K562 (cell line): ENCODE measurements around the gene RNU1-2. TPM values are rescaled to one million over a fixed set of nuclear protein-coding genes. Genes with fewer than 3 reads are reported as not detected.
"Not testable (repeated sequence)": the region's sequence is repeated elsewhere in the genome, so short reads cannot be mapped to it uniquely, and the experiment has no call there.

Source experiments
- ATAC-seq: fragments of 200-7000 bp; cut with Tn5 transposase; 3 replicates; pipeline ENCODE4 v1.9.1; 2020; ENCODE audit warnings: moderate library complexity
- BruUV-seq: library from RNA; stranded (reverse); fragments of 400-500 nt; replicated peaks from 2 replicates; lab custom pipeline; 2021; lab: Mats Ljungman, UMichigan
- CTCF ChIA-PET: fragments of 300-600 bp; formaldehyde crosslinking; extraction: SDS; loops from one replicate; lab custom pipeline; 2021; ENCODE audit warnings: low intra/inter-chr PET ratio; lab: Yijun Ruan, JAX
- POLR2A ChIA-PET: fragments of 300-600, 350-650 bp; sonication (Branson Sonifier 250); formaldehyde crosslinking; extraction: SDS; loops from one replicate; lab custom pipeline; 2021; ENCODE audit warnings: antibody characterized with exemption, inconsistent platforms; lab: Yijun Ruan, JAX
- DNase-seq, 4 experiments: peaks; one replicate each; pipeline versions ENCODE4 v3.0.0 to v3.0.0-alpha.2; 2011 to 2018; ENCODE audit warnings: low spot score in 3 of 4, mixed read lengths in 3 of 4; ENCODE audit errors: extremely low read depth in 1 of 4
- FAIRE-seq: peaks from 2 replicates; lab custom pipeline; 2011; peaks lifted over from hg19 to GRCh38; lab: Jason Lieb, UNC
- H2AFZ ChIP-seq: 2 replicates; pipeline ENCODE4 v1.6.0; 2011; ENCODE audit warnings: low read depth, low read length, control low read depth, inconsistent platforms
- H3K27ac ChIP-seq: fragments of 200-600 bp; 3 replicates; pipeline ENCODE4 v1.8.0; 2011; ENCODE audit warnings: low read depth, mild to moderate bottlenecking, control low read depth, inconsistent platforms, low read length, moderate library complexity, mixed read lengths; ENCODE audit errors: extremely low read depth
- H3K27me3 ChIP-seq, 2 experiments: fragments of 300-600 bp in 1 of 2; 2 replicates in 1 of 2; 3 replicates in 1 of 2; pipeline versions ENCODE4 v1.6.0 to v1.8.0; 2011; ENCODE audit warnings: inconsistent platforms in 2 of 2, low read length in 2 of 2, mild to moderate bottlenecking in 1 of 2, mixed read lengths in 1 of 2, moderate library complexity in 1 of 2; ENCODE audit not compliant: control insufficient read depth in 2 of 2, insufficient read depth in 2 of 2
- H3K36me3 ChIP-seq: fragments of 300-600 bp; 3 replicates; pipeline ENCODE4 v1.8.0; 2011; ENCODE audit warnings: mild to moderate bottlenecking, low read length, inconsistent platforms; ENCODE audit not compliant: control insufficient read depth, insufficient read depth
- H3K4me1 ChIP-seq, 2 experiments: fragments of 200-600 bp in 1 of 2; replicated peaks in 1 of 2; 2 replicates in 1 of 2; 3 replicates in 1 of 2; pipeline versions ENCODE4 v1.5.1 to v1.8.0; 2011; ENCODE audit warnings: inconsistent platforms in 2 of 2, low read length in 2 of 2, mild to moderate bottlenecking in 1 of 2, mixed read lengths in 1 of 2, moderate library complexity in 1 of 2; ENCODE audit not compliant: control insufficient read depth in 2 of 2, insufficient read depth in 2 of 2
- H3K4me2 ChIP-seq: 2 replicates; pipeline ENCODE4 v1.6.1; 2011; ENCODE audit warnings: low read length, control low read depth, inconsistent platforms, mixed read lengths; ENCODE audit not compliant: insufficient read depth
- H3K4me3 ChIP-seq: fragments of 200-600 bp; sonication (generic), shearing (Covaris generic); 2 replicates; pipeline ENCODE4 v1.5.1; 2016; ENCODE audit warnings: control low read depth, inconsistent platforms
- H3K79me2 ChIP-seq: fragments of 200-600 bp; 3 replicates; pipeline ENCODE4 v1.8.0; 2011; ENCODE audit warnings: low read length, inconsistent platforms; ENCODE audit not compliant: control insufficient read depth, insufficient read depth
- H3K9ac ChIP-seq, 2 experiments: 2 replicates each; pipeline versions ENCODE4 v1.6.0 to v1.6.1; 2011; ENCODE audit warnings: low read depth in 2 of 2, low read length in 2 of 2, control low read depth in 1 of 2, inconsistent platforms in 1 of 2, mild to moderate bottlenecking in 1 of 2, mixed read lengths in 1 of 2; ENCODE audit not compliant: insufficient read depth in 1 of 2
- H3K9me1 ChIP-seq: one replicate; pipeline ENCODE4 v1.6.0; 2011; ENCODE audit warnings: inconsistent platforms, mild to moderate bottlenecking, low read length, moderate library complexity; ENCODE audit not compliant: control insufficient read depth, insufficient read depth
- H3K9me3 ChIP-seq: replicated peaks from 2 replicates; pipeline ENCODE4 v1.5.1; 2011; ENCODE audit warnings: low read depth, low read length, inconsistent platforms; ENCODE audit not compliant: control insufficient read depth, insufficient read depth
- H4K20me1 ChIP-seq: replicated peaks from 2 replicates; pipeline ENCODE4 v1.6.1; 2011; ENCODE audit warnings: low read length, inconsistent platforms, mixed read lengths; ENCODE audit not compliant: control insufficient read depth, insufficient read depth
- ZFP36 ChIP-seq: fragments of 150-350 bp; IDR thresholded peaks from 2 replicates; pipeline ENCODE4 v1.6.1; 2018; ENCODE audit warnings: low read length, low read depth; ENCODE audit not compliant: partially characterized antibody
- ZNF766 ChIP-seq: fragments of 200-800 bp; sonication (Bioruptor generic); conservative IDR thresholded peaks from 2 replicates; pipeline ENCODE4 v1.6.1; 2016; ENCODE audit warnings: missing genetic modification characterization, missing compliant biosample characterization
- WGBS: fragments of 100-300 bp; shearing (Covaris generic); methylation state at CpG from one replicate; pipeline ENCODE4 v1.1.6; 2016; ENCODE audit warnings: low coverage, mixed read lengths; ENCODE audit not compliant: insufficient coverage; ENCODE audit errors: missing lambda C conversion rate; 5-methylcytosine and 5-hydroxymethylcytosine counted together
- in situ Hi-C: fragments of 300-500 bp; cut with MboI; formaldehyde crosslinking; loops from 4 replicates; pipeline ENCODE4 v1.15.0; 2018; ENCODE audit warnings: inconsistent platforms, mixed read lengths
- intact Hi-C: fragments of 100-400 bp; cut with micrococcal nuclease; formaldehyde crosslinking; loops from 2 replicates; pipeline ENCODE4 v1.14.2; 2022
- polyA plus RNA-seq, 8 experiments: library from polyadenylated mRNA; depleted of rRNA in 4 of 8; stranded (reverse) in 5 of 8; unstranded in 3 of 8; fragments of >200 nt; fragmentation: Nextera tagmentation in 2 of 8; fragmentation: Illumina TruSeq in 1 of 8; extraction: Ambion mirVana in 2 of 8; extraction: Trizol in 1 of 8; gene quantifications; 2 replicates each; pipeline versions ENCODE4 v1.2.1 to v1.2.3, GENCODE V29; 2011 to 2014; ENCODE audit warnings: inconsistent platforms in 1 of 8, missing spikeins in 1 of 8
- total RNA-seq, 7 experiments: library from RNA; depleted of rRNA in 6 of 7; stranded (reverse); fragments of >200 nt in 6 of 7; fragmentation: Illumina TruSeq in 2 of 7; extraction: Trizol in 2 of 7; gene quantifications; 2 replicates each; pipeline versions ENCODE4 v1.2.1 to v1.2.3, GENCODE V29; 2011 to 2021; ENCODE audit warnings: low replicate concordance in 1 of 7

The RNU1-2 gene
- total and polyA plus RNA-seq, 9 of the 15 experiments (the other 6 are each of a cell fraction or from before 2014, with no cell fraction given): under 0.01 to 32,823 (median 2,538) TPM; not detected in 4

DNA sequence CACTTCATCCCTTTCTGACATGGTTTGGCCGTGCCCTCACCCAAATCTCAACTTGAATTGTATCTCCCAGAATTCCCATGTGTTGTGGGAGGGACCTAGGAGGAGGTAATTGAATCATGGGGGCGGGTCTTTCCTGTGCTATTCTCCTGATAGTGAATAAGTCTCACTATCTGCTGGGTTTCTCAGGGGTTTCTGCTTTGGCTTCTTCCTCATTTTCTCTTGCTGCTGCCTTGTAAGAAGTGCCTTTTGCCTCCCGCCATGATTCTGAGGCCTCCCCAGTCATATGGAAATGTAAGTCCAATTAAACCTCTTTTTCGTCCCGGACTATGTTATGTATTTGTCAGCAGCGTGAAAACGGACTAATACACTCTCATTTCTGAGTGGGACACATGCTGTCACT is 25.8 kb upstream of the RNU1-2 start:
- H3K9me1 ChIP-seq, H3K27me3 ChIP-seq, H3K27ac ChIP-seq, intact Hi-C loops, H3K79me2 ChIP-seq, H4K20me1 ChIP-seq, BruUV-seq, H3K4me2 ChIP-seq, FAIRE-seq, H3K4me3 ChIP-seq, CTCF ChIA-PET, ATAC-seq, H3K36me3 ChIP-seq, H3K4me1 ChIP-seq, POLR2A ChIA-PET, H3K9ac ChIP-seq, H3K9me3 ChIP-seq: not testable (repeated sequence)
- DNase-seq: peak in 1 of 4 experiments; percentile 21
- 54% methylated on average over 6 of the region's 7 CpGs for WGBS
- in situ Hi-C loops: loop anchor here (25.0 kb wide), 2 partner anchors 433 to 1008 kb away; partner anchors contain the start of genes NECAP2 and SPATA21
- TF ChIP-seq ZFP36: peak; percentile 39
- peak; percentile 98 for TF ChIP-seq ZNF766
- H2AFZ ChIP-seq: peak overlapping the region; percentile 81

DNA sequence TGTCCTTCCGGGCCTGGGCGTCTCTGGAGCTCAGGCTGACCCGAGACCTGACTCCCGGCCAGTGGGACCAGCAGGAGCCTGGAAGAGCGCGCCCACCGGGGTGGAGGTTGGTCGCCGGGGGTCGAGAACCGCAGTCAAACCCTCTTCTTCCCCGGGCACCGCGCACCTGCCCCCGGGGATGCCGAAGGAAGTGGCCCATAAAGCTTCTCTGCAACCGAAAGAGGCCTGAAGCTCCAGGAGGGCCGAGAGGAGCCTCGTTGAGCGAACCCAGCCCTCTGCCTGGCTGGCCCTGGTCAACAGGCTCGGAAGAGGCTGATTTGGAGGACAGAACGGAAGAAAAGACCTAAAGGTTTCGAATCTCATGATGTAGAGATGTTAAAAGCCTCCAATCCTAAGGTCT is 24.6 kb upstream of the RNU1-2 start:
- H4K20me1 ChIP-seq, H3K9me3 ChIP-seq, H2AFZ ChIP-seq, intact Hi-C loops, H3K27me3 ChIP-seq, H3K36me3 ChIP-seq, ATAC-seq, FAIRE-seq, H3K79me2 ChIP-seq, H3K4me2 ChIP-seq, BruUV-seq, H3K9me1 ChIP-seq, H3K4me1 ChIP-seq, POLR2A ChIA-PET, DNase-seq, H3K27ac ChIP-seq, CTCF ChIA-PET, H3K4me3 ChIP-seq, H3K9ac ChIP-seq: not testable (repeated sequence)
- in situ Hi-C loops: loop anchor here (25.0 kb wide), 2 partner anchors 434 to 1009 kb away; partner anchors contain the start of genes NECAP2 and SPATA21
- WGBS: 72% methylated on average over 14 of the region's 23 CpGs

DNA sequence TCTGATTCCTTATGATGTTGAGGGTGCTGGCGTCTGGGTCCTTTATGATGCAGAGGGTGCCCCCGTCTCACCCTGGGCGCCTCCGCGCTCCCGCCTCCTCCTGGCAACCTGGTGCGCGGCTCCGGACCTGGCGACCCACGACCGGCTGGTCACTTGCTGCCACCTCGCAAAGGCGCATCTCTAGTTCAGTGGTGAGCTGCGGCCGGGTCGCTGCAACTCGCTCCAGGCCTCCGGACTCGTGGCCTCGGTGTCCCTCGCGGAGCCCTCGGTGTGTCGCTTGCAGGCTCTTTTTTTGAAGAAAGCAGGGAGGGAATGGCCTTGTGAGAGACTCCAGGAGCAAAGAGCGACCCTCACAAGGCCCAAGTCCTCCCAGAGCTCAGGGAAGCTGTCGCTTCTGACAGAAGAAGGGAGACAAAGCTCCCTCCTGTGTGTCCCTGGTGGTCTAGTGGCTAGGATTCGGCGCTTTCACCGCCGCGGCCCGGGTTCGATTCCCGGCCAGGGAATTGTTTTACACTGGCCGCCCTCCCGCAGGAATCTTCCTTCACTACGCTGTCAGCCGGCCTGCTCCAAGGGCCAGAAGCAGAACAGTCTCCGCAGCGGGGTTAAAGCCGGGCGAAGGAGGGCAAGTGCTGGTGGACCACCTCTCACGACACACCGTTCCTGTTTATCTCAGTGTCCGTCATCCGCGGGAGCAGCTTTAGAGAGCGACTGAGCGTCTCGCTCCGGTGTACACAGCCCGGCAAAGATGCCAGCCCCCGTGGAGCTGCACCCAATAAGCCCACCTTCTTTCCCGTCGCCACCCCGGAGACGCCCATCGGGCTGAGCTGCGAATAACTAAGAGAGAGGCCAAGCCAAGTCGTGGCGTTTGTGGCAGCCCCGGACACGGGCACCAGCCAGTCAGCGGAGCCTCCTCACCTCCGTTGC is 23.4 kb upstream of the RNU1-2 start:
- H3K36me3 ChIP-seq, H3K9ac ChIP-seq, H3K4me2 ChIP-seq, FAIRE-seq, H4K20me1 ChIP-seq, H3K9me3 ChIP-seq, BruUV-seq, H3K27ac ChIP-seq, H3K9me1 ChIP-seq, ATAC-seq, H3K27me3 ChIP-seq, H2AFZ ChIP-seq, DNase-seq, CTCF ChIA-PET, H3K4me3 ChIP-seq, intact Hi-C loops, H3K79me2 ChIP-seq, H3K4me1 ChIP-seq: not testable (repeated sequence)
- POLR2A ChIA-PET: interaction anchor here (2.1 kb wide), 1 partner anchor 33 kb away, joined by 7 read pairs; no protein-coding TSS in a partner anchor
- 83% methylated on average over 29 of the region's 66 CpGs for WGBS
- in situ Hi-C loops: loop anchor here (25.0 kb wide), 2 partner anchors 435 to 1010 kb away; partner anchors contain the start of genes NECAP2 and SPATA21
